ENCODE data around the gene RBM20.
A peak's percentile ranks its signal among the peaks of the same experiment; 100 is the strongest.

RBM20 gene

DNA sequence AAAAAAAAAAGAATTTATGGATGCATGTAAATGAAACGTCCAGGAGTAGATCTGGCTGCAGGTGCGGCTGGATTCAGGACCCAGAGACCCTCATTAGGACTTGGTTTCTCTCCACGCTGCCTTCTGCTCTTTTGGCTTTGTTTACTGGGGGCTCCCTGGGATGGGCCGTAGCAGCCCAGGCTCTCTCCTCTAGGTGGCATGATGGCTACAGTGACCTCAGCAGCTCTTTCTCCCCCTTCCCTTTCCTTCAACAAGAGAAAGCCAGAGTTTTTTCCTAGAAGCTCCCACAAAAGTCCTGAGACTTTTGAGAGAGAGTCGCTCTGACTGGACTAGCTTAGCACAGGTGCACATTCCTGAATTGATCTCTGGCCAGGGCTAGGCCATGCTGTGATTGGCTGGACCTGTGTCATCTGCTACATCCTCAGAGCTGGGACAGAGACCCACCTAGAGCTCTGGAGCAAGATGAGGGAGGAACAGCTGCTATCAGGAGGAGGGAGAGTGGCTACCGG is 159.7 kb downstream of the RBM20 start:
- no peak for DNase-seq (ENCODE audit: low read depth)
- peak; percentile 85 for TF ChIP-seq CTCF (IDR thresholded peaks at IDR 0.05; ENCODE audit: low read depth, low read length, missing control alignments)

GRCh38 chr10:110804376-110804775 is 160.2 kb downstream of the RBM20 start:
- no peak for DNase-seq (ENCODE audit: low read depth)
- TF ChIP-seq CTCF (IDR thresholded peaks at IDR 0.05; ENCODE audit: low read depth, low read length, missing control alignments), result no peak
- H3K4me3 ChIP-seq (ENCODE audit: low read depth, low read length), result no peak overlapping the region

More for the DNA sequence above, 159.7 kb downstream of the RBM20 start:
- no peak overlapping the region; the same call in 1 of the 2 replicates for H3K4me3 ChIP-seq (ENCODE audit: low read depth, low read length)

DNA sequence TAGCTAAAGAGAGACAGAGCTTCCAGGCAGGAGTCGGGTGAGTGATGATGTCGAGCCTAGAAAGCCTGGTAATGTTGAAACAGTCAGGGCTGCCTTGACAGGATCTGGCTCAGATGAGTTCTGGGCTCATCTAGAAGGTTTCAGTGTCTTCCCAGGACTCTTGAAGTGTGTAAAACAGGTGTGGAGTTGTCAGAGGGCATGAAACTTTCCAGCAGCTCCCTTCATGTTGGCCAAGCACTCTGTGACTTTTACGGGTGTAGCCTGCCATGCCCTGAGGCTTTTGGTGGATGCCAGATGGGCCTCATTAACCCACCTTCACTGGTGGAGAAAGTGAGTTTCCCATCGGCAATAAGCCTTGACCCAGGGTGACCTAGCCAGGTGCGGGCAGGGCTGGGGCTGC is 161.2 kb downstream of the RBM20 start:
- no peak for DNase-seq (ENCODE audit: low read depth)
- no peak overlapping the region for H3K4me3 ChIP-seq (ENCODE audit: low read depth, low read length)
- TF ChIP-seq CTCF (IDR thresholded peaks at IDR 0.05; ENCODE audit: low read depth, low read length, missing control alignments), result no peak

- no peak for DNase-seq (ENCODE audit: low read depth)
- no peak for TF ChIP-seq CTCF (IDR thresholded peaks at IDR 0.05; ENCODE audit: low read depth, low read length, missing control alignments)
Observed at GRCh38 chr10:110806335-110806734, 162.2 kb downstream of the RBM20 start.

DNA sequence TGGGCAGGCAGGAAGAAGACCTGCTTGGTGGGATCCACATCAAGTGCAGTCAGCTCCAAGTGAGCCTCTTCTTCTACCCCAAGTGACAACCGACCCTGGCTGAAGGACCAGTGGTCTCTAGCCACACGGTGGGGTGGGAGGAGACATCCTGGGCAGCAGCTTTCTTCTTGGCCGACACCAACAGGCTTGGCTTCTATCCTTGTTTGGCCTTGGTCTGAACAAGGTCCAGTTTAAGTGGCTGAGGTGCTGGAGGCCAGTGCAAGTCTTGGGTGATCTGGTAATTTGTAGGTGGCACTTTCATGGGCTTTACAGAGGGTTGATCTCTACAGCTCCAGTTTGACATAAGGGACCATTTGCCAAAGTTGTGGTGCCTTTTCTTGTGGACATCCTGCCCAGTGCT is 164.0 kb downstream of the RBM20 start:
- no peak for TF ChIP-seq CTCF (IDR thresholded peaks at IDR 0.05; ENCODE audit: low read depth, low read length, missing control alignments)
- no peak overlapping the region for H3K4me3 ChIP-seq (ENCODE audit: low read depth, low read length)
- DNase-seq (ENCODE audit: low read depth), result no peak

More at GRCh38 chr10:110806335-110806734, 162.2 kb downstream of the RBM20 start:
- no peak overlapping the region for H3K4me3 ChIP-seq (ENCODE audit: low read depth, low read length)

DNA sequence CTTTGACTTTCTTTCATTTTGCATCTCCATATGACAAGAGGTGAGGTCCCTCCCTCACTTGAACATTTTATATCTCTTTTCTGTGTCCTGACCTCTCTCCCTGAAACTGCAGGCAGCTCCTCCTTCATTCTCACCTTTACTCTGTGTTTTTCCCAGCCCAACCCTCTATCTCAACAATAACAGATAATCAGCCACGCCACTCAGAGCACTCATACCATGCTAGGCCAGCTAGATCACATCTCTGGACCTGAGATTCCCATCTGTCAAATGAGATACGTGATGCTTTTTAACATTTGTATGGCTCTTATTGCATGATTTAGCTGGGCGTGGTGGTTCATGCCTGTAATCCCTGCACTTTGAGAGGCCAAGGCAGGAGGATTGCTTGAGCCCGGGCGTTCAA is 164.5 kb downstream of the RBM20 start:
- DNase-seq (ENCODE audit: low read depth), result no peak
- H3K4me3 ChIP-seq (ENCODE audit: low read depth, low read length), result no peak overlapping the region
- TF ChIP-seq CTCF (IDR thresholded peaks at IDR 0.05; ENCODE audit: low read depth, low read length, missing control alignments), result no peak

DNA sequence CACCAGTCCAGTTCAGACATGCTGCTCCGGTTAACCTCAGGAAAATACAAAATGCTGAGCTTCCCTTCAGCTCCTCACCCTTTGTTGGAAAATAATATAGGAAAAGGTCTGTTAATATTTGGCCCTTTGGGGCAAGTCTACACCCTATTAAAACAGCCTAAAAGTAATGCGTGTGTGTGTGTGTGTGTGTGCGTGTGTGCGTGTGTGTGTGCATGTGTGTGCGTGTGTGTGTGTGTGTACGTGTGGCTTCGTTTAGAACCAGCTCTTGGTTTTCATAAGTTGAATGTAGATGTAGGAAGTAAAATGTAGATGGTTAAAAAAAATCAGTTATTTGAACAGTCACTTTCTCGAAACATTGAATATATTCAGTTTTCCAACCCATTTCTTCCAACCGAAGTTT is 166.5 kb downstream of the RBM20 start:
- TF ChIP-seq CTCF (IDR thresholded peaks at IDR 0.05; ENCODE audit: low read depth, low read length, missing control alignments), result no peak
- H3K4me3 ChIP-seq (ENCODE audit: low read depth, low read length), result no peak overlapping the region
- no peak for DNase-seq (ENCODE audit: low read depth)

All from GM12864 (cell line).